Eye (tissue), 1 donor: ENCODE results near the gene MSL2.
"Not testable (repeated sequence)": the region's sequence is repeated elsewhere in the genome, so short reads cannot be mapped to it uniquely, and the experiment has no call there.

Experiments used
- DNase-seq: peaks from one replicate; pipeline ENCODE4 v3.0.0-alpha.2; 2015

The MSL2 gene

GRCh38 chr3:136142592-136142991 is 53.5 kb downstream of the MSL2 start:
- DNase-seq: peak; percentile 38

- no peak for DNase-seq
These were observed 54.2 kb downstream of the MSL2 start for GRCh38 chr3:136141891-136142290.

- DNase-seq: no peak
These were observed 54.8 kb downstream of the MSL2 start for GRCh38 chr3:136141291-136141785.

- no peak for DNase-seq
These were observed 59.7 kb downstream of the MSL2 start for GRCh38 chr3:136136454-136136853.

- DNase-seq: peak; percentile 25
These were observed 60.9 kb downstream of the MSL2 start for GRCh38 chr3:136135039-136135802.

- no peak for DNase-seq
These were observed 62.0 kb downstream of the MSL2 start for GRCh38 chr3:136134091-136134490.

- DNase-seq: not testable (repeated sequence)
These were observed 64.5 kb downstream of the MSL2 start for GRCh38 chr3:136131647-136132046.

- DNase-seq: no peak
These were observed 74.1 kb downstream of the MSL2 start for GRCh38 chr3:136122006-136122405.

- no peak for DNase-seq
These were observed 75.5 kb downstream of the MSL2 start for GRCh38 chr3:136120373-136121348.

- not testable (repeated sequence) for DNase-seq
These were observed 76.4 kb downstream of the MSL2 start for GRCh38 chr3:136119783-136120182.

GRCh38 chr3:136119332-136119731 is 76.8 kb downstream of the MSL2 start:
- not testable (repeated sequence) for DNase-seq

- DNase-seq: no peak
These were observed 81.7 kb downstream of the MSL2 start for GRCh38 chr3:136114421-136114820.

GRCh38 chr3:136110481-136110880 is 85.7 kb downstream of the MSL2 start:
- no peak for DNase-seq

- no peak for DNase-seq
These were observed 86.6 kb downstream of the MSL2 start for GRCh38 chr3:136109499-136109898.

GRCh38 chr3:136106101-136106500 is 90.0 kb downstream of the MSL2 start:
- no peak for DNase-seq

- no peak for DNase-seq
These were observed 91.1 kb downstream of the MSL2 start for GRCh38 chr3:136105044-136105443.
